Type B pancreatic cell (in vitro differentiated cells): ENCODE data around the gene LMTK2. TPM values are rescaled to one million over a fixed set of nuclear protein-coding genes. Genes with fewer than 3 reads are reported as not detected.

ENCODE experiments used
- DNase-seq: peaks from one replicate; pipeline ENCODE4 v3.0.0; 2021; ENCODE audit warnings: mixed read lengths; ENCODE audit not compliant: unreplicated experiment; ENCODE audit errors: extremely low spot score
- H3K27ac Mint-ChIP-seq: 2 replicates; pipeline ENCODE4 v1.8.0; 2021; ENCODE audit warnings: mild to moderate bottlenecking, mixed read lengths
- H3K27me3 Mint-ChIP-seq: 2 replicates; pipeline ENCODE4 v1.8.0; 2021; ENCODE audit warnings: mixed read lengths
- H3K36me3 Mint-ChIP-seq: 2 replicates; pipeline ENCODE4 v1.8.0; 2021; ENCODE audit warnings: mixed read lengths
- H3K4me1 Mint-ChIP-seq: one replicate; pipeline ENCODE4 v1.8.0; 2021; ENCODE audit warnings: mixed read lengths; ENCODE audit not compliant: unreplicated experiment
- H3K4me3 Mint-ChIP-seq: 2 replicates; pipeline ENCODE4 v1.8.0; 2021; ENCODE audit warnings: mild to moderate bottlenecking, mixed read lengths
- H3K9me3 Mint-ChIP-seq: 2 replicates; pipeline ENCODE4 v1.8.0; 2021; ENCODE audit warnings: mixed read lengths
- total RNA-seq: library from RNA; stranded (reverse); gene quantifications from 2 replicates; pipeline ENCODE4 v1.2.1, GENCODE V29; 2021; ENCODE audit warnings: low replicate concordance
- TF ChIP-seq, protein P1 (sequence below): fragments of 200-600 bp; sonication (generic); conservative IDR thresholded peaks from 2 replicates; pipeline ENCODE4 v1.5.0; 2021; ENCODE audit warnings: antibody characterized with exemption, mild to moderate bottlenecking

LMTK2 gene
- total RNA-seq, 1 donor from 2014 or later: 20.6 TPM

DNA sequence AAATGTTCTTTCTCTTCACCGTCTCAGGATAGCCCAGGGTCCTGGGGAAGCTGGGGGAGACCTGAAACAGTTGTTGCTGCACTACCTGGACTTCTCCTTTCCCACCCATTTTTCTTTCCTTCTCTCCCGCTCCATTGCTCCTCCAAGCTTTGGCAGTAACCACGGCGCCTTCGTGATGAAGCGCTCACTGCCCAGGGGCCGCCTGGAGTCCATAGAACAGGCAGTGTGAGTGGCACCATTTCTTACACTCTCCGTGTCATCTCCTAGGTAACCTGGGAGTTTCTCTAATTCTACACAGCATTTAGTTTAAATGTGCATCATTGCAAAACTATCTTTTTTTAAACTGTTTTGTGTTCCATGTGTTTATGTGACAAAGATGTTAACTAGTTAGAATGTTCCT is 64.3 kb downstream of the LMTK2 start:
- Mint-ChIP-seq H3K27ac (peak overlapping the region; percentile 21), H3K27me3 (no peaks in the 10 kb centered on the region), H3K4me1 (peaks cover 7% of the 10 kb centered on the region), H3K9me3 (no peaks in the 10 kb centered on the region), H3K4me3 (no peak overlapping the region), H3K36me3 (peaks cover 9% of the 10 kb centered on the region)
- TF ChIP-seq, protein P1, sequence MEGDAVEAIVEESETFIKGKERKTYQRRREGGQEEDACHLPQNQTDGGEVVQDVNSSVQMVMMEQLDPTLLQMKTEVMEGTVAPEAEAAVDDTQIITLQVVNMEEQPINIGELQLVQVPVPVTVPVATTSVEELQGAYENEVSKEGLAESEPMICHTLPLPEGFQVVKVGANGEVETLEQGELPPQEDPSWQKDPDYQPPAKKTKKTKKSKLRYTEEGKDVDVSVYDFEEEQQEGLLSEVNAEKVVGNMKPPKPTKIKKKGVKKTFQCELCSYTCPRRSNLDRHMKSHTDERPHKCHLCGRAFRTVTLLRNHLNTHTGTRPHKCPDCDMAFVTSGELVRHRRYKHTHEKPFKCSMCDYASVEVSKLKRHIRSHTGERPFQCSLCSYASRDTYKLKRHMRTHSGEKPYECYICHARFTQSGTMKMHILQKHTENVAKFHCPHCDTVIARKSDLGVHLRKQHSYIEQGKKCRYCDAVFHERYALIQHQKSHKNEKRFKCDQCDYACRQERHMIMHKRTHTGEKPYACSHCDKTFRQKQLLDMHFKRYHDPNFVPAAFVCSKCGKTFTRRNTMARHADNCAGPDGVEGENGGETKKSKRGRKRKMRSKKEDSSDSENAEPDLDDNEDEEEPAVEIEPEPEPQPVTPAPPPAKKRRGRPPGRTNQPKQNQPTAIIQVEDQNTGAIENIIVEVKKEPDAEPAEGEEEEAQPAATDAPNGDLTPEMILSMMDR: no peak
- no peak for DNase-seq

DNA sequence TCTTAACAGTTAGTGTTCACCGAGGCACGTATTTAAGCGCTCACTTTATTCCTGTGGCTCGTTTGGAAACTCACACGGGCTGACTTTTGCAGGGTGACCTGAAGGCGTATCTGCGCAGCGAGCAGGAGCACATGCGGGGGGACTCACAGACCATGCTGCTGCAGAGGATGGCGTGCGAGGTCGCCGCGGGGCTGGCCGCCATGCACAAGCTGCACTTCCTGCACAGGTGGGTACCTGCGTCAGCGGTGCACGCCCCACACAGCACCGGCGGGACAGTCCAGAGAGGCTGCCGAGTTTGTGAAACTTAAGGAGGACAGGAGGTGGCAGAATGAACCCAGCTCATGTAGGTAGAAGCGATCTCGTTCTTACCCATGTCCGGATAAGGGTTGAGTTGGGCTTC is 64.8 kb downstream of the LMTK2 start:
- Mint-ChIP-seq H3K4me1 (peaks cover 5% of the 10 kb centered on the region), H3K36me3 (peaks cover 9% of the 10 kb centered on the region), H3K9me3 (no peaks in the 10 kb centered on the region), H3K4me3 (no peak overlapping the region), H3K27me3 (no peaks in the 10 kb centered on the region), H3K27ac (peak overlapping the region; percentile 24)
- no peak for DNase-seq
- TF ChIP-seq, protein P1: no peak

DNA sequence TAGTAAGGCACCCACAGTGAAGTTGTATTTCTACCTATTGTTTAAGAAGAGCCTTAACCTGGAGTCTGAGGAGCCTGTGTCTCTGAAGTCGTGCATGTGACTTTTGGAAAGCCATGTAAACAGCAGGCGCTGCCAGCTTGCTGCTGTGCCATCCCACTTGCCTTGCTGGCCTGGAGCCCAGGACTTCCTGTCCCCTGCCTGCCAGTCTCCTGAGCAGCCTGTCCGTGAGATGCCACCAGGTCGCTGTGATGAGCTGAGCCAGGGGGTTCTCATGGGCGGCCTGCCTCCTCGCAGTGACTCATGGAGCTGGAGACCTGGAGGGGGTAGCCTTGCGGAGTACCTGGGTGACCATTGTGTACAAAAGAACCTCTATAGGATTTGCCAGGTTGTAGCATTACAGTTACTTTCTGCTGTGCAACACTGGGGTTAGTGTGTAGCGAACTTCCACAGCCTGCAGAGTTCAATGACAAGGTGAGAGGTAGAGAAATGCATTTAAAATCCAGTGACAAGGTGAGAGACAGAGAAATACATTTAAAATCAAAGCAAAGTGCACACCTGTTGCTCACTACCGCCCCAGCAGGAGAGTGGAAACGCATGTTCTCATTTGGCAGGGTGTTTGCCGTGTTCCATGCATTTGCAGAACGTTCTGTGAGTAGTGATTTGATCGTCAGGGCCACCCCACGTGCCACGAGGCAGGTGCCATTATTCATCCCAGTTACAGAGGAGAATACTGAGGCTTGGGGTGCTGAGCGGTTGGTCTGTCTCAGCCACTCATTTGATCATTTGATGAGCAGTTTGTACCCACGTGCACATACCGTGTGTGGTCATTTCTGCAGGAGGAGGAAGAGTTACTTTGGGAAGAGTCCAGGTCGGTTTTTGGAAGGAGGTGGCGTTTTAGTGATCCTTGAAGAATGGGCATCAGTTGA is 67.9 kb downstream of the LMTK2 start:
- DNase-seq: no peak
- TF ChIP-seq, protein P1: no peak
- H3K4me3 Mint-ChIP-seq: no peak overlapping the region
- H3K27me3 Mint-ChIP-seq: no peaks in the 10 kb centered on the region
- no peaks in the 10 kb centered on the region for H3K9me3 Mint-ChIP-seq
- peak overlapping the region; percentile 73 for H3K27ac Mint-ChIP-seq
- peaks cover 9% of the 10 kb centered on the region for H3K36me3 Mint-ChIP-seq
- H3K4me1 Mint-ChIP-seq: no peaks in the 10 kb centered on the region

DNA sequence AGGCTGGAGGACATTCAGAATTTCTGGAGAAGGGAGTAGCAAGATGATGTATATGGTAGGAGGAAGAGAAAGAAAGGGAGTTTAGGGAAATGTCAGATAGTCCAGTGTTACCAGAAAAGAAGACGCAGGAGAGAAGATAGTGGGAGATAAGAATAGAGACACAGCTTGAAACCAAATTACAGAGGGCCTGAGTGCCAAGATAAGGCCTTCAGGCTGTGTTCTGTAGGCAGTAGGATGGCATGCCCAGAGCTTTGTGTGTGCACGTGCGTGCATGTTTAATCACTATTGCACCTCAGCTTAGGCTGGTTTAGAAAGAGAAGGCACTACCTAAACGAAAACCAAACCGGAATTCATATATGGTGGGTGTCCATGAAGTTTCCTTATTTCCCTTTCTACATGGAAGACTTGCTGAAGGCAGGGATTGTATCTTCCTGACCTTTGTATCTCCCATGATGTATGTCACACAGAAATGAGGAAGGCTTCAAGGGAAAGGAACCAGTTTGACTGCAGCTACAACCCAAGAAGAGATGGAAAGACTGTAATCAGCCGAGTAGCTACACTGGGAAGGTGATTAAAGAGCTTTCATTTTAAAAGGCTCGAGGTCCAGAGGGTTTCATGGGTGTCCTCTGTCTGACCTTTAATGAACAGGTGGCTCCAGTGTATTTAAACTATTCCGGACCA is 68.7 kb downstream of the LMTK2 start:
- no peak for DNase-seq
- Mint-ChIP-seq H3K4me1 (no peaks in the 10 kb centered on the region), H3K27ac (peak overlapping the region; percentile 73), H3K36me3 (peaks cover 9% of the 10 kb centered on the region), H3K4me3 (no peak overlapping the region), H3K27me3 (no peaks in the 10 kb centered on the region), H3K9me3 (no peaks in the 10 kb centered on the region)
- TF ChIP-seq, protein P1: no peak

DNA sequence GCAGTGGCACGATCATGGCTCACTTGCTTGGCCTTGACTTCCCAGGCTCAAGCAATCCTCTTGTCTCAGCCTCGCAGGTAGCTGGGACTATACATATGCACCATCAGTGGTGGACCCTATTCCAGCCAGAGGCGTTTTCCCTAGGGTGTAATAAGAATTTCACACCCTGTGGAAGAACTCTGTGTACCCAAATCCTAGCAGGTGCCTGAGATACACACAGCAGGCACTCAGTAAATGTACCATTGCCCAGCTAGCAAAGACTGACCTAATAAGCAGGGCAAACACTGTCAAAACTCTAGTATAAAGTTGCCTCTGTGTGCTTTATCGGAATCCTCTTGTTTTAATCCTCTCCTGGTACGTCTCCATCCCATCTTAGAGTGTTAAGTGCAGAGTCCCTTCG is 70.9 kb downstream of the LMTK2 start:
- TF ChIP-seq, protein P1: no peak
- H3K4me1 Mint-ChIP-seq: no peaks in the 10 kb centered on the region
- H3K4me3 Mint-ChIP-seq: no peak overlapping the region
- H3K9me3 Mint-ChIP-seq: no peaks in the 10 kb centered on the region
- DNase-seq: no peak
- no peaks in the 10 kb centered on the region for H3K27me3 Mint-ChIP-seq
- H3K36me3 Mint-ChIP-seq: peaks cover 23% of the 10 kb centered on the region
- no peak overlapping the region for H3K27ac Mint-ChIP-seq
